GM18870 (cell line): Measurements from ENCODE around the gene B4GALT5.

Experiments
- ATAC-seq: cut with Tn5 transposase; IDR thresholded peaks from one replicate; pipeline ENCODE4 v1.9.1; 2021; ENCODE audit warnings: moderate library complexity; ENCODE audit not compliant: unreplicated experiment

B4GALT5 gene

GRCh38 chr20:49701241-49701790 lies 12.4 kb downstream of the B4GALT5 start:
- ATAC-seq, result no peak

- ATAC-seq, result no peak
Observed at GRCh38 chr20:49700411-49701185, 13.1 kb downstream of the B4GALT5 start.

DNA sequence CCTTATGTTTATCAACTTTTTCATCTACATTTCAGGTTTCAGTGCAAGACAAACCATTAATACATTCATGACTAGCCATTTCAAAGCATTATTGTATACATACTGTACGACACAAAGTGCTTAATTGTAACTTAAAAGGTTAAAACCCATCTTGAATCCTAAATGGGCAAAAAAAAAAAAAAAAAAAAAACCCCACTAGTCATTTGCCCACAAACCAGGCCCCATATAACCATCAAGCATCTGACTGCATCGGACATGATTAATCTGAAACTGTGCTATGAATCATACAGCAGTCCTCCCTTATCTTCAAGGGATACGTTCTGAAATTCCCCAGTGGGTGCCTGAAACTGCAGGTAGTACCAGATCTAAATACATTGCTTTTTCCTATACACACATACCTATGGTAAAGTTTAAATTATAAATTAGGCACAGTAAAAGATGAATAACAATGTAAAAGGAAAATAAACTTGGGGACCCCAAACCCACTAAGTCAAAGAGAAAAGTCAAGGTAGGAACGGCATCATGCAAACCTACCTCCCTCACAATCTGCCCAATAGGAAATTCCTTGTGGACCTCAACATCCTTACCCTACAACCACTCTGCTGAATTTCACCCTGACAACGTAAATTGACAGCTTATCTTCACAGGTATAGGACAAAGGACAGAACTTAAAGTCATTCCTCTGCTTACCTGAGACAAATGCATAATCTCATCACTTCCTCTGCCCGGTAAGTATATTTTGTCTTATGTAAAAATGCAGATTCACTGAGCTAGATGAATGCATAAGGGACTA lies 14.3 kb downstream of the B4GALT5 start:
- peak; percentile 82 for ATAC-seq

DNA sequence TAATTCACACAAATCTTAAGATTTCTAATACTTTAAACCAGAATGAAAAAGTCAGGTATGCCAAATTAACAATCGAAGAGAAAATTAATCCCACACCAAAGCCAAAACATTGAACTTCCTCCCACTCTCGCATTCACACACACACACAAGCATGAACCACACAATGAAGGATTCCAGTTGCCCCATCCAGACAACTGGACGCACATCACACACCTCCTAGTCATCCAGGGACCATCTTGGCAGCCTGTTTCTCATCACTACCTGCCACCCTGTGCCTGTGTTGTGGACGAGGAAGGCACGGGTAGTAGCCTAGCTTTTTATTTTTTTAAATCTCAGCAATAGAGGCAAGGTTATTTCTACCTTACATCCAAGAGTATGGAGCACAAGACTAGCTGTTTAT lies 15.2 kb downstream of the B4GALT5 start:
- no peak for ATAC-seq

- no peak for ATAC-seq
Observed at GRCh38 chr20:49697071-49697470, 16.6 kb downstream of the B4GALT5 start.

GRCh38 chr20:49696594-49696993 lies 17.1 kb downstream of the B4GALT5 start:
- ATAC-seq, result no peak

DNA sequence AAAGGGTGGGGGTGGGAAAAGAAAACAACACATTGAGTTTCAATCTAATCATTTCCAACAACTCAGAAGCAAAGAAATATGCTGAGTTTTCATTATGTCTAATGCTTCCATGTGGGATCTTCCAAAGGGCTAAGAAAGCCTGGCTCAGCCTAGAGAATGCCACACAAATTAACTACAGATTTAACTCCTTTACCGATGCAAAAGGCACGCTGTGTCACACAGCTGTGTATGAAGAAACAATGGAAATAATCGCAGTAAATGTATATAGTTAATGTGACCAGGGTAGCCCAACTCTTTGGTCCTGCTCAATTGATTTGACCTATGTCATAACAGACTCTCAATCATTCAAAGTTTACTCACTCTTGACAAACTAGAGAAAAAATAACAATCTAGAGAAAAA lies 17.8 kb downstream of the B4GALT5 start:
- ATAC-seq, result no peak

GRCh38 chr20:49694450-49695071 lies 19.1 kb downstream of the B4GALT5 start:
- ATAC-seq, result no peak

DNA sequence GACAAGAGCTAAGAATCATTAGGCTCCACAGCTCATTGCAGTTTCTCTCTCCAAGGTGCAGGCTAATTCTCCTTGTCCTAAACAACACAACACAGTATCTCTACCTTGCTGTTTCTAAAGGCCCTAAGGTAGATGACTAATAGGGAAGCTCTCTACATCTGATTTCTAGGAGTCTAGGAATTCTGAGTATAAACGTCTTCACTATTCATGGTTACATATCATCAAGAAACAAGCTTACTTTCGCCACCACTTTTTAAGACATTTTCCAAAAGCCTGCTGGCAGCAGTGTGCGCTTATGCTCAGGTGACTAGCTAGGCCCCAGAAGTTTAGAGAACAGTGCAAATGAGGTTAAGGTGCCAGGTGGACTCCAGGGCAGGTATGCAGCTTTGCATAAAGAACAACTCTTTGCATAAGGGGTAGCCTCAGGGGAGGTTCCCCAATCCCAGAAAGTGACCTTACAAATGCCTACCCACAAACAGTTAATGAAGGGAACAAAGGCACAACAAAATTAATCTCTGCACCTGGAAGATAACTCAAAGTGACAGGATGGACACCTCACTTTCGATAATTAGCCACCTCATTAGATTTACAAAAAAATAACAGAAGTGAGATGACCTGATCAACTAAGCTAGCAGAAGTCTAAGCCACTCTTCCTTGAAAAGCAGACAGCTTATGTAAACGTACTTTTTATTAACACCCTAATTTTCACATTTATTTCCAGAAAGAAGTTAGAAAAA lies 20.1 kb downstream of the B4GALT5 start:
- ATAC-seq, result no peak

- no peak for ATAC-seq
Observed at GRCh38 chr20:49692941-49693340, 20.7 kb downstream of the B4GALT5 start.

DNA sequence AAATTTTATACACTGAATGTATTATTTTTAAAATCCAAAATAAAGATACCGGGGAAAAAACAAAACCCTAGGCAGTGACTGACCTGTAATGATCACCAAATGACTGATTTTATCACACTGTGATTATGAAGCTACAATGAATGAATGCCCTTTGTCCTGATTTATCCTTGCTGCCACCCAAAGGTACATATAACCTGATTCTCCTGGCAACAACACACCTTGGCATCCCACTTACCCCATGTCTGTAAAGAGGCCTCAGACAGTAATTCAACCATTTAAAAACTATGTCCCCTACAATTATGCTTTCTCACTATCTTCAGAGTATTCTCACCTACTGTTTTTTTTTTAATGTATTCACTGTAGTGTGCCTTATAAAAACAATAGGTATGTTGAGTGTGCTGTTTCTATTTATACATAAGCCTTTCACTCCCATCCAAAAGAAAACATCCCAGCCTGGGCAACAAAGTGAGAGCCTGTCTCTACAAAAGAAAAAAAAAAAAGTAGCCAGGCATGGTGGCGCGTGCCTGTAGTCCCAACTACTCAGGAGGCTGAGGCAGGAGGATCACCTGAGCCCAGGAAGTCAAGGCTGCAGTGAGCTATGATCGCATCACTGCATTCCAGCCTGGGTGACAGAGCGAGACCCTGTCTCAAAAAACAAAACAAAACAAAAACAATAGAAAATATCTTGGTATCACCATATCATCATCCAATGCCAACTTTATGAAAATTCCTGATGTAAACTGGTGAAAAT lies 21.7 kb downstream of the B4GALT5 start:
- no peak for ATAC-seq

GRCh38 chr20:49690899-49691620 lies 22.6 kb downstream of the B4GALT5 start:
- no peak for ATAC-seq

GRCh38 chr20:49687595-49688567 lies 25.8 kb downstream of the B4GALT5 start:
- no peak for ATAC-seq

DNA sequence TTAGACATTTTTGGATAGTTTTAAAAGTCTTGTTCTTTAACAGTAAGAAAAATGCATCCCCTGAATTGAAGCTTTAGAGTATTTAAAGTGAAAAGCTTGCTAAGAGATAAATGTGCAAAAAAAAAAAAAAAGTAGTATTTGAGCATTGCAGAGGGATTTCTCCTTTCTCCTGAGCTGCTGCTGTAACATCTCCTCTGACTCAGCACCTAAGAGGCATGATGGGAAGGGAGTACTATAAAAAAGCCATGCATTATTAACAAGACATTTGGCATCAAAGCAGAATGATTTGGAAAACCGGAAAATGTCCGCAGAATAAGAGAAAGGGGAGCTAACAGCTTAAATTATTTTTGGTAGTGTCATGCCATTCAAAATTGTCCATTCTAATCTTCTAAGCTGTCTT lies 27.9 kb downstream of the B4GALT5 start:
- no peak for ATAC-seq

DNA sequence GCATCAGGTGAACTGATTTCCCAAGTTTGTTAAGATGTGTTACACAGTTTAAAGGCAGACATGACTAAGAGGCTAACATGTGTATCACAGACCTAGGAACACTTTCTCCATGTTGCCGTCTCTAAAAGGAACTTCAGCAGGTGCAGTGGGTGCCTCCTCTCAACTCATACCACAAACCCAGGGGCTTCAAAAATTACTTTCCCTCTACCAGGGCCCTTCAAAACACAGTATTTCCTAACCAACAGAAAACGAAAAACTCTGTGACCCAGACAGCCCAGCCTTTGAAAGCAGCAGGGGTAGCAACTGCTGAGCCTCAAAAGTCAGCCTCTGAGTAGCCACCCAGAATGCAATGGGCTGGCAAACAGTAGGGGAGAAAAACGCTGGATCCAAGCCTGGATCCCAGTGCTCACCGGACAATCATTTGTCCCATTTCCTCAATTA lies 28.5 kb downstream of the B4GALT5 start:
- no peak for ATAC-seq

DNA sequence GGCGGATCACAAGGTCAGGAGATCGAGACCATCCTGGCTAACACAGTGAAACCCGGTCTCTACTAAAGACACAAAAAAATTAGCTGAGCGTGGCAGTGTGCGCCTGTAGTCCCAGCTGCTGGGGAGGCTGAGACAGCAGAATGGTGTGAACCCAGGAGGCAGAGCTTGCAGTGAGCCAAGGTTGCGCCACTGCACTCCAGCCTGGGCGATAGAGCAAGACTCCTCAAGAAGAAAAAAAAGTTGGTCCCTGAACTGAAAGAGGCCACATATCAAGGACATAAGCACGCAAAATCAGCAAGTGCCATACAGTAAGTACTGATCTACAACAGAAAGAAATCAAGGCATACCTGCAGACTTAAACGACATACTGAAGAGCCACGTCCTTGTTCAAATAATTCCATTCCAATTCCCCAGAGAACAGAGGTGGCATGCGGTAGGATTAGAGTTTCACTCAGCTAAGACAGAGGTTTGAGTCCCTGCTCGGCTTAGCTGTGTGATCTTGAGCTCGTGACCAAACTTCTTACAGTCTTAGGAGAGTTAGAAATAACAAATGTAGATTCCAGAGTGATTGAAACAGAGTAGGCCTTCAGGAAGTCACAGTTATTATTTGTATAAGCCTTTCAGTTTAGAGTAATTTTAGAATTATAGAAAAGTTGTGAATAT lies 29.2 kb downstream of the B4GALT5 start:
- no peak for ATAC-seq

DNA sequence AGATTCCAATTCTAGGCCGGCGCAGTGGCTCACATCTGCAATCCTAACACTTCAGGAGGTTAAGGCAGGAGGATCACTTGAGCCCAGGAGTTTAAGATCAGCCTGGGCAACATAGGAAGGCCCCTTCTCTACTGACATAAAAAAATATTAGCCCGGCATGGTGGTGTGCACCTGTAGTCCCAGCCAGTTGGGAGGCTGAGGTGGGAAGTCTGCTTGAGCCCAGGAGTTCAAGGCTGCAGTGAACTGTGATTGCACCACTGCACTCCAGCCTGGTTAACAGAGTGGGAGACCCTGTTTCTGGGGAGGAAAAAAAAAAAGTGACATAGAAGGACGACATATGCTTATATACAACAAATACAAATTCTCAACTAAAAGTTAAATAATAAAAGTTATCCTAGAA lies 30.9 kb downstream of the B4GALT5 start:
- no peak for ATAC-seq

DNA sequence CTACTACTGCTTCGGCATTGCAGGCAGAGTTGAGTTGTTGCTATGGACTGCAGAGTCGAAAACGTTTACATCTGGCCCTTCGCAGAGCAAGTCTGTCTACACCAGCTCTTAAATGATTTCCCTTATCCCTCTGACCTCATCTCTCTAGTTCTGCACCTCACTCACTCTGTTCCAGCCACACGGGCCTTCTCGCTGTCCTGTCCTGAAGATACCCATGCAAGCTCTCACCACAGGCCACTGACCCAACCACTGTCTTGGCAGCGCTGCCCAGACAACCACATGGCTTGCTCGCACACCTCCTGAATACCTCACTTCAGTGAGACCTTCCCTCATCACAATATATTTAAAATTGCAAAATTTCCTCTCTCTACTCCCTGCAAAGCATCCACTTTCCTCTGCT lies 31.4 kb downstream of the B4GALT5 start:
- ATAC-seq, result no peak
